OCI-LY7 (cell line): ENCODE results near the gene PKD1L1. TPM values are rescaled to one million over a fixed set of nuclear protein-coding genes. Genes with fewer than 3 reads are reported as not detected.
A peak's percentile ranks its signal among the peaks of the same experiment; 100 is the strongest.
"Not testable (repeated sequence)": the region's sequence is repeated elsewhere in the genome, so short reads cannot be mapped to it uniquely, and the experiment has no call there.

Experiments used
- BruUV-seq: library from RNA; stranded (reverse); fragments of 400-500 nt; replicated peaks from 2 replicates; lab custom pipeline; 2021; lab: Mats Ljungman, UMichigan
- CTCF ChIA-PET: fragments of 300-600 bp; sonication (Branson Sonifier 250); formaldehyde crosslinking; loops from one replicate; lab custom pipeline; 2022; ENCODE audit warnings: antibody characterized with exemption; ENCODE audit not compliant: unreplicated experiment; lab: Charles Lee
- POLR2A ChIA-PET: fragments of 300-600 bp; sonication (Branson Sonifier 250); formaldehyde crosslinking; loops from one replicate; lab custom pipeline; 2022; ENCODE audit warnings: antibody characterized with exemption; lab: Charles Lee
- DNase-seq: peaks from one replicate; pipeline ENCODE4 v3.0.0-alpha.2; 2015; ENCODE audit warnings: low spot score
- H2AFZ ChIP-seq: fragments of 200-600 bp; sonication (generic), shearing (Covaris generic); 2 replicates; pipeline ENCODE4 v1.6.1; 2014; ENCODE audit warnings: mild to moderate bottlenecking, antibody characterized with exemption, low read length, moderate library complexity
- H3K27ac ChIP-seq: fragments of 200-600 bp; sonication (generic); 2 replicates; pipeline ENCODE4 v1.5.1; 2014; ENCODE audit warnings: mixed run types, low read depth, mild to moderate bottlenecking, moderate library complexity, low read length, inconsistent platforms; ENCODE audit not compliant: poor library complexity, severe bottlenecking
- H3K36me3 ChIP-seq: fragments of 200-600 bp; sonication (generic); 2 replicates; pipeline ENCODE4 v1.6.1; 2014; ENCODE audit warnings: mild to moderate bottlenecking, antibody characterized with exemption, low read length, moderate library complexity, mixed read lengths; ENCODE audit not compliant: insufficient read depth
- H3K4me1 ChIP-seq: fragments of 200-600 bp; sonication (generic); 2 replicates; pipeline ENCODE4 v1.5.1; 2014; ENCODE audit warnings: mild to moderate bottlenecking, low read length; ENCODE audit not compliant: insufficient read depth, poor library complexity, severe bottlenecking
- H3K4me2 ChIP-seq: fragments of 200-600 bp; sonication (generic); 2 replicates; pipeline ENCODE4 v1.6.1; 2014; ENCODE audit warnings: mild to moderate bottlenecking, low read length
- H3K4me3 ChIP-seq: fragments of 200-600 bp; sonication (generic); 2 replicates; pipeline ENCODE4 v1.5.1; 2014; ENCODE audit warnings: mild to moderate bottlenecking, low read depth, low read length; ENCODE audit not compliant: poor library complexity, severe bottlenecking
- H3K79me2 ChIP-seq: fragments of 200-600 bp; sonication (generic); 2 replicates; pipeline ENCODE4 v1.6.1; 2016; ENCODE audit warnings: low read depth, mild to moderate bottlenecking, low read length, moderate library complexity, mixed read lengths; ENCODE audit not compliant: insufficient read depth
- H3K9me2 ChIP-seq: fragments of 200-600 bp; sonication (generic); 2 replicates; pipeline ENCODE4 v1.6.1; 2016; ENCODE audit warnings: mild to moderate bottlenecking, low read length, mixed read lengths; ENCODE audit not compliant: insufficient read depth
- H3K9me3 ChIP-seq: fragments of 200-600 bp; sonication (generic); 2 replicates; pipeline ENCODE4 v1.6.1; 2014; ENCODE audit warnings: mild to moderate bottlenecking, mixed run types, low read length, mixed read lengths
- H4K20me1 ChIP-seq: fragments of 200-600 bp; sonication (generic); 2 replicates; pipeline ENCODE4 v1.6.1; 2014; ENCODE audit warnings: mild to moderate bottlenecking, antibody characterized with exemption, low read length, moderate library complexity, mixed read lengths; ENCODE audit not compliant: insufficient read depth
- EZH2phosphoT487 ChIP-seq: fragments of 200-600 bp; sonication (generic); IDR thresholded peaks from 2 replicates; pipeline ENCODE4 v1.6.1; 2018; ENCODE audit warnings: low read depth, borderline replicate concordance, mild to moderate bottlenecking, mixed run types, antibody characterized with exemption, low read length, moderate library complexity, mixed read lengths
- intact Hi-C: fragments of 100-400 bp; cut with micrococcal nuclease; formaldehyde crosslinking; loops from one replicate; pipeline ENCODE4 v1.10.0; 2022; ENCODE audit not compliant: unreplicated experiment
- total RNA-seq, 2 experiments: library from RNA; depleted of rRNA in 1 of 2; stranded (reverse); fragments of >200 nt in 1 of 2; shearing (Covaris generic) in 1 of 2; gene quantifications; 2 replicates each; pipeline ENCODE4 v1.2.3, GENCODE V29; 2014 to 2022
- TF ChIP-seq, protein P1 (sequence below): fragments of 200-600 bp; sonication (generic); conservative IDR thresholded peaks from 2 replicates; pipeline ENCODE4 v1.5.1; 2014; ENCODE audit warnings: mild to moderate bottlenecking, antibody characterized with exemption, low read length, moderate library complexity, mixed read lengths

Gene PKD1L1
- total RNA-seq, 2 experiments from 2014 or later = 0.19 to 0.63 TPM

DNA sequence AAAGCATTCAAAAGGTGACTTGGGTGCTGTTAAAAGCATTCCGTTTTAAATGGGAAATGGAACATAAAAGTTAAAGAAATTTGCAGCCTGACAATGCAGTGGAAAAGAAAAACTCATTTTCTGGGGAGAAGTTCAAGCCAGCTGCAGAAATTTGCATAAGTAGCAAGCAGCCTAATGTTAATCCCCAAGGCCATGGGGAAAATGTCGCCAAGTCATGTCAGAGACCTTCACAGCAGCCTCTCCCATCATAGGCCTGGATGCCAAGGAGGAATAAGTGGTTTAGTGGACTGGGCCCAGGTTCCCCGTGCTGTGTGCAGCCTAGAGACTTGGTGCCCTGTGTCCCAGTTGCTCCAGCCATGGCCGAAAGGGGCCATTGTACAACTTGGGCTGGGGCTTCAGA is 154.2 kb downstream of the PKD1L1 start:
- no peak for TF ChIP-seq EZH2phosphoT487
- TF ChIP-seq, protein P1, sequence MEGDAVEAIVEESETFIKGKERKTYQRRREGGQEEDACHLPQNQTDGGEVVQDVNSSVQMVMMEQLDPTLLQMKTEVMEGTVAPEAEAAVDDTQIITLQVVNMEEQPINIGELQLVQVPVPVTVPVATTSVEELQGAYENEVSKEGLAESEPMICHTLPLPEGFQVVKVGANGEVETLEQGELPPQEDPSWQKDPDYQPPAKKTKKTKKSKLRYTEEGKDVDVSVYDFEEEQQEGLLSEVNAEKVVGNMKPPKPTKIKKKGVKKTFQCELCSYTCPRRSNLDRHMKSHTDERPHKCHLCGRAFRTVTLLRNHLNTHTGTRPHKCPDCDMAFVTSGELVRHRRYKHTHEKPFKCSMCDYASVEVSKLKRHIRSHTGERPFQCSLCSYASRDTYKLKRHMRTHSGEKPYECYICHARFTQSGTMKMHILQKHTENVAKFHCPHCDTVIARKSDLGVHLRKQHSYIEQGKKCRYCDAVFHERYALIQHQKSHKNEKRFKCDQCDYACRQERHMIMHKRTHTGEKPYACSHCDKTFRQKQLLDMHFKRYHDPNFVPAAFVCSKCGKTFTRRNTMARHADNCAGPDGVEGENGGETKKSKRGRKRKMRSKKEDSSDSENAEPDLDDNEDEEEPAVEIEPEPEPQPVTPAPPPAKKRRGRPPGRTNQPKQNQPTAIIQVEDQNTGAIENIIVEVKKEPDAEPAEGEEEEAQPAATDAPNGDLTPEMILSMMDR = no peak
- Histone ChIP-seq H3K36me3 (no peaks in the 10 kb centered on the region), H2AFZ (no peak overlapping the region), H3K4me2 (no peak overlapping the region), H3K4me3 (no peak overlapping the region), H4K20me1 (no peaks in the 10 kb centered on the region), H3K9me2 (no peaks in the 10 kb centered on the region), H3K27ac (no peak overlapping the region), H3K4me1 (no peaks in the 10 kb centered on the region), H3K9me3 (peaks cover 5% of the 10 kb centered on the region; the same call in 1 of the 2 replicates), H3K79me2 (no peaks in the 10 kb centered on the region)
- intact Hi-C loops = no loop called here
- POLR2A ChIA-PET = interaction anchor here (0.7 kb wide), 1 partner anchor 14 kb away, joined by 3 read pairs; no protein-coding TSS in a partner anchor
- no TSS peak for BruUV-seq
- DNase-seq = no peak
- CTCF ChIA-PET = no interaction called here

DNA sequence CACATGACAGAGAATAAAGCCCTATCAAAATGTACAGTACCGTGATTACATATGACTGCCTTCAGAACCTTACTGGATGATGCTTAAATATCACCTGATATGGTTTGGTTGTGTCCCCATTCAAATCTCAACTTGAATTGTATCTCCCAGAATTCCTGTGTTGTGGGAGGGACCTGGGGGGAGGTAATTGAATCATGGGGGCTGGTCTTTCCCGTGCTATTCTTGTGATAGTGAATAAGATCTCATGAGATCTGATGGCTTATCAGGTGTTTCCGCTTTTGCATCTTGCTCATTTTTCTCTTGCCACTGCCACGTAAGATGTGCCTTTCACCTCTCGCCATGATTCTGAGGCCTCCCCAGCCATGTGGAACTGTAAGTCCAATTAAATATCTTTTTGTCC is 155.1 kb downstream of the PKD1L1 start:
- CTCF ChIA-PET, H3K9me3 ChIP-seq, H3K4me1 ChIP-seq, DNase-seq, H3K36me3 ChIP-seq, H3K79me2 ChIP-seq, H3K4me3 ChIP-seq, H3K4me2 ChIP-seq, POLR2A ChIA-PET, intact Hi-C loops, BruUV-seq, H2AFZ ChIP-seq, H3K27ac ChIP-seq, H3K9me2 ChIP-seq, H4K20me1 ChIP-seq: not testable (repeated sequence)

DNA sequence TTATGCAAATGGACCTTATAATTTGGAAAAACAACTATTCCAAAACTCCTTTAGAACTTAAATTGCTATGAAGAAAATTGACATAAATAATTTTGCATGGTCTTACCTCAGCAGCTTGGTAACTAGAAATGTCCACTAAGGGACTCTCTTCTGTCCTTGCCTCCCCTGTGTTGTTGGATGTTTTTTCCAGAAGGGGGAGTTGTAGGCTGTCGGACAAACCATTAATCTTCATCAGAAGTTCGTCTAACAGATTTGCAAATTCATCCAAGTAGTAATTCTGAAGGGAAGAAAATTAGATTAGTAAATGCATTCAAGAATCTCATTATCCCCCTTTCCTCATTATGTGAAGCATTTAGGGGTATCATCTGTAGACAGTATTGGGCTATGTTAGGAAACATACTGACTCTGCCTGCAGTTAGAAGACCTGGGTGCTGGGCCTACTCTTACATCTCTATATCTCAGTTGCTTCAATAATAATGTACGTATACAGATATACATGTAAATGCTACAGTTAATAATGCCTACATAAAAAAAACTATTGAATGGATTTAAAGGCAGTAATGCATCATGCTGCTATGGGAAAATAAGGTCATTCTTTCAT is 155.6 kb downstream of the PKD1L1 start:
- H3K79me2 ChIP-seq = no peaks in the 10 kb centered on the region
- no peaks in the 10 kb centered on the region for H3K9me2 ChIP-seq
- DNase-seq = peak; percentile 14
- intact Hi-C loops = no loop called here
- H3K9me3 ChIP-seq = peaks cover 5% of the 10 kb centered on the region; the same call in 1 of the 2 replicates
- H3K27ac ChIP-seq = no peak overlapping the region
- POLR2A ChIA-PET = no interaction called here
- H3K4me3 ChIP-seq = no peak overlapping the region
- no peaks in the 10 kb centered on the region for H3K36me3 ChIP-seq
- H3K4me1 ChIP-seq = no peaks in the 10 kb centered on the region
- no peaks in the 10 kb centered on the region for H4K20me1 ChIP-seq
- H3K4me2 ChIP-seq = no peak overlapping the region
- CTCF ChIA-PET = no interaction called here
- no TSS peak for BruUV-seq
- TF ChIP-seq, protein P1 = peak; percentile 71; the same call in 1 of the 2 replicates
- TF ChIP-seq EZH2phosphoT487 = no peak
- H2AFZ ChIP-seq = no peak overlapping the region
